Epithelial cell of proximal tubule (primary cell): Measurements from ENCODE around the gene TSPAN17. TPM values are rescaled to one million over a fixed set of nuclear protein-coding genes. Genes with fewer than 3 reads are reported as not detected.

Experiments used
- DNase-seq: peaks from one replicate; pipeline ENCODE4 v3.0.0-alpha.2; 2011; ENCODE audit warnings: low read depth
- H3K4me3 ChIP-seq: 2 replicates; pipeline ENCODE4 v1.5.1; 2011; ENCODE audit warnings: low read depth, mild to moderate bottlenecking, low read length
- CTCF ChIP-seq: conservative IDR thresholded peaks from 2 replicates; pipeline ENCODE4 v1.5.1; 2012; ENCODE audit warnings: low read depth, mild to moderate bottlenecking, low read length
- total RNA-seq: library from RNA; depleted of rRNA; stranded (reverse); fragments of >200 nt; gene quantifications from 2 replicates; pipeline ENCODE4 v1.2.3, GENCODE V29; 2015

Gene TSPAN17
- total RNA-seq, 1 donor from 2014 or later, result 29.1 TPM

DNA sequence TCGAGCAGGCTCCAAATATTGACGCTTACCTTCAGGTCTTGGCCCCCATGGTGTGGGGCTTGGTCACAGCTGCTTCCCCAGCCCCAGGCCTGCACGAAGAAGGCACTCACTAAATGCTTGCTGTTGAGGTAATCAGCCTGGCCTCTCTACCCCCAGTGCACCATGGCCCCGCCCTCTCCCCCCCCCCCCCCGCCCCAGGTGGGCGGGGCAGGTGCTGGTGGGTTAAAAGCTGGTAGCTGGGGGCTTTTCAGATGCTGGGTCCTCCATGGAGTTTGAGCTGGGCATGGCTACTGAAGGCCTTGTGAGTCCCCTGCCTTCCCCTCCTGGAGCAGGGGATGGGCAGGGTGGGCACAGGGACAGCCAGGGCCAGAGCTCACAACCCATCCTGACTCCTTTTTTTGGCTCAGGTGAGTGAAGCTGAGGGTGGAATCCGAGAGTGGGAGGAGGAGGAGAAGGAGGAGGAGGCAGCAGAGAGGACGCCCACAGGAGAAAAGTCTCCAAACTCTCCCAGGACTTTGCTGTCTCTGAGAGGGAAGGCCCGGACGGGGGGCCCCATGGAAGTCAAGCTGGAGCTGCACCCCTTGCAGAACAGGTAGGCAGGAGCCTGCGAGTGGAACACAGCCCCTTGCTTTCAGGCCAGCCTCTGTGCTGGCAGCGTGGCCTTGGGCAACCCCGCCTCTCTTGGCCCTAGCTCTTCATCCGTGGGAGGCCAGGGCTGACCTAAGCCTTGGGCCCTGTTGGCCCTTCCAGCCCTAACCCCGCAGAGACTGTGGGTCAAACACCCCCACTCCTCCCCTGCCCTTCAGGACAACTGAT, 4.4 kb upstream of the TSPAN17 start:
- TF ChIP-seq CTCF, result no peak
- no peak overlapping the region for H3K4me3 ChIP-seq
- DNase-seq, result no peak

DNA sequence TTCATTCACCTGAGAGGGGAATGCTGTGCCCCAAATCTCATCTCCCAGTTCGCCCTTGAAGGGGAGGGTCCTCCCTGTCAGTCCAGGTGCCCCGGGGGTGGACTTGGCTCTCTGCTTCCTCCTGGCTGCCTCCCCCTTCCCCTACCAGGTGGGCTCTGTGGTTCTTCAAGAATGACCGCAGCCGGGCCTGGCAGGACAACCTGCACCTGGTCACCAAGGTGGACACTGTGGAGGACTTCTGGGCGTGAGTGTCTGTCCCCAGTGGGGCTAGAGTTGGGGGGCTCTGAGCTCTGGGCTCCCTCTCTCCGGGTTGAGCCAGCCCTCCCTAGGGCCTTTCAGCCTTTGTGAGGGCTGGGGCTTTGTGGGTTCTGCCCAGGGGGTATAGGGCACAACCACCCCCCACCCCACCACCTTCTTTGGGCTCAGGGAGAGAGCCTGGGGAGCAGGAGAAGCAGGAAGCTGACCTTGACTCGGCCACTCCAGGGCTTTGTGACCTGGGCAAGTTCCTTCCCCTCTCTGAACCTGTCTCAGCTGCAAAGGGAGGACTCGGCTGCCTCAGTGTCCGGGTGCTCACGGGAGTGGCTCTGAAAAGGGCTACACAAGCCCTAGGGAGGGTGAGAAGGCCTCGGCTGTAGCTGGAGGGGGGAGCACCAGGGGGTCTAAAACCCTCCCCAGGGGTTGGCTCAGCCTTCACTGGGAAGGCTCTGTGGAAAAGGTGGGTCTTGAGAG, 3.6 kb upstream of the TSPAN17 start:
- TF ChIP-seq CTCF, result no peak
- DNase-seq, result no peak
- no peak overlapping the region for H3K4me3 ChIP-seq

GRCh38 chr5:176644294-176644693, 3.0 kb upstream of the TSPAN17 start:
- H3K4me3 ChIP-seq, result no peak overlapping the region
- no peak for DNase-seq
- no peak for TF ChIP-seq CTCF

GRCh38 chr5:176644878-176645670, 2.2 kb upstream of the TSPAN17 start:
- TF ChIP-seq CTCF, result no peak
- DNase-seq, result no peak
- H3K4me3 ChIP-seq, result no peak overlapping the region

GRCh38 chr5:176646049-176646706, 1.1 kb upstream of the TSPAN17 start:
- TF ChIP-seq CTCF, result no peak
- no peak overlapping the region for H3K4me3 ChIP-seq
- DNase-seq, result no peak

- TF ChIP-seq CTCF, result no peak
- DNase-seq, result no peak
- H3K4me3 ChIP-seq, result peak overlapping the region; percentile 51
Measured at GRCh38 chr5:176646707-176647029, 616 bp upstream of the TSPAN17 start.
